ENCODE measurements around the gene C4BPB. TPM values are rescaled to one million over a fixed set of nuclear protein-coding genes. Genes with fewer than 3 reads are reported as not detected.

C4BPB gene
- total and polyA plus RNA-seq, 2 of the 13 experiments (the other 11 are each of a cell fraction or from before 2014, with no cell fraction given): 155 to 266 TPM

DNA sequence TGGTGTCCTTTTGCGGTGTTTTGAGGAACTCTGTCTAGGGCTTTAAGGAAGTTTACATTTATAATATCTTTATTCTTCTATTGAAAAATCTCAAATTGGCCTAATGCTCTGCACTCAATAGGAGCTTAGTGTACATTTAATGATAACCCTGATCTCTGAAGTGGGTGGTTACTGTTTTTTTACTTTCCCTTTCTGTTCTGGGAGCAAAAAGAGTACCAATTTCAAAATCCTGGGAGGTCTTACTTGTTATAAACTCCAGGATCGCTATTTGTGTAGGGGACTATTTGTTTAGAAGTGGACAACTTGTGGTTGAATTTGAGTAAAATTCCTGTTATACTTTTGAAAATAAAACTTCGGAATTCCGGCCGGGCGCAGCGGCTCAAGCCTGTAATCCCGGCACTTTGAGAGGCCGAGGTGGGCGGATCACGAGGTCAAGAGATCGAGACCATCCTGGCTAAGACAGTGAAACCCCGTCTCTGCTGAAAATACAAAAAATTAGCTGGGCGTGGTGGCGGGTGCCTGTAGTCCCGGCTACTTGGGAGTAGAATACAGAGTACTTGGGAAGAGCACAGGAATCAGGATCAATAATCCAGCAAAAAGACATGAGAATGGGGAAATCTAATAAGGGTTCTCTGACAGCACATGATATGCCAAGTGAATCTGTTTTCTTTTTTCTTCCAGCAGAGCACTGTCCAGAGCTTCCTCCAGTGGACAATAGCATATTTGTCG is 1.1 kb downstream of the C4BPB start (continued):
- TF ChIP-seq PRDM4 (CRISPR knock-in tag; IDR thresholded peaks at IDR 0.05; ENCODE audit: borderline replicate concordance): no peak
- TF ChIP-seq ZNF20 (CRISPR knock-in tag; IDR thresholded peaks at IDR 0.05): 0 out of 2 replicates have a peak, but pooled peaks have one; percentile 56
- TF ChIP-seq BCL6 (CRISPR knock-in tag; IDR thresholded peaks at IDR 0.05): no peak
- TF ChIP-seq ZNF142 (CRISPR knock-in tag; IDR thresholded peaks at IDR 0.05): 0 out of 2 replicates have a peak, but pooled peaks have one; percentile 32
- TF ChIP-seq PBX3 (CRISPR knock-in tag; IDR thresholded peaks at IDR 0.05; ENCODE audit: borderline replicate concordance): no peak
- TF ChIP-seq SIN3A (IDR thresholded peaks at IDR 0.05; ENCODE audit: borderline replicate concordance, low read depth, low read length): no peak
- TF ChIP-seq TIGD3 (CRISPR knock-in tag; IDR thresholded peaks at IDR 0.05; ENCODE audit: borderline replicate concordance): no peak
- TF ChIP-seq TAF1 (CRISPR knock-in tag; IDR thresholded peaks at IDR 0.05): peak; percentile 16; the same call in 1 of the 2 replicates
- 0 out of 2 replicates have a peak, but pooled peaks have one; percentile 6 for TF ChIP-seq RFXANK (CRISPR knock-in tag; IDR thresholded peaks at IDR 0.05)
- no peak for TF ChIP-seq ZFP36 (IDR thresholded peaks at IDR 0.05; ENCODE audit: borderline replicate concordance, low read depth, low read length, partially characterized antibody)
- TF ChIP-seq PPARG (CRISPR knock-in tag; conservative IDR thresholded peaks at IDR 0.05): no peak
- no peak for TF ChIP-seq ZNF510 (CRISPR knock-in tag; IDR thresholded peaks at IDR 0.05; ENCODE audit: low read depth)
- 0 out of 2 replicates have a peak, but pooled peaks have one; percentile 42 for TF ChIP-seq AFF4 (CRISPR knock-in tag; IDR thresholded peaks at IDR 0.05)
